22Rv1 (cell line): Measurements from ENCODE around the gene JPH3.

Source experiments
- H3K27ac ChIP-seq: fragments of 450-650 bp; 2 replicates; pipeline ENCODE4 v1.5.1; 2017
- CTCF ChIP-seq: fragments of 450-650 bp; IDR thresholded peaks from 2 replicates; pipeline ENCODE4 v1.5.1; 2017; ENCODE audit warnings: mild to moderate bottlenecking
- ZFX ChIP-seq: fragments of 450-650 bp; IDR thresholded peaks from 2 replicates; pipeline ENCODE4 v1.6.1; 2017; ENCODE audit warnings: antibody characterized with exemption, borderline replicate concordance

JPH3 gene

GRCh38 chr16:87682852-87683399 lies 80.6 kb downstream of the JPH3 start:
- no peak overlapping the region for H3K27ac ChIP-seq
- TF ChIP-seq CTCF (no peak), ZFX (no peak)

GRCh38 chr16:87684106-87684677 lies 81.9 kb downstream of the JPH3 start:
- H3K27ac ChIP-seq, result no peak overlapping the region
- TF ChIP-seq CTCF, result no peak
- no peak for TF ChIP-seq ZFX

GRCh38 chr16:87684711-87685404 lies 82.5 kb downstream of the JPH3 start:
- TF ChIP-seq ZFX, result no peak
- TF ChIP-seq CTCF, result no peak
- no peak overlapping the region for H3K27ac ChIP-seq

- TF ChIP-seq CTCF (no peak), ZFX (no peak)
- H3K27ac ChIP-seq, result no peak overlapping the region
Measured at GRCh38 chr16:87685405-87685755, 83.1 kb downstream of the JPH3 start.

- no peak for TF ChIP-seq ZFX
- no peak for TF ChIP-seq CTCF
- no peak overlapping the region for H3K27ac ChIP-seq
Measured at GRCh38 chr16:87685766-87686165, 83.5 kb downstream of the JPH3 start.

- H3K27ac ChIP-seq, result no peak overlapping the region
- TF ChIP-seq CTCF (no peak), ZFX (no peak)
Measured at GRCh38 chr16:87686697-87687096, 84.4 kb downstream of the JPH3 start.

GRCh38 chr16:87687126-87687910 lies 85.0 kb downstream of the JPH3 start:
- TF ChIP-seq CTCF (no peak), ZFX (no peak)
- no peak overlapping the region for H3K27ac ChIP-seq
